BE2C (cell line): ENCODE measurements around the gene EMC1.
"Not testable (repeated sequence)": the region's sequence is repeated elsewhere in the genome, so short reads cannot be mapped to it uniquely, and the experiment has no call there.

Source experiments
- DNase-seq: peaks from one replicate; pipeline ENCODE4 v3.0.0-alpha.2; 2020
- H3K27me3 ChIP-seq: fragments of 250-450 bp; sonication (Bioruptor Pico); 2 replicates; pipeline ENCODE4 v1.5.1; 2020; ENCODE audit warnings: mild to moderate bottlenecking
- H3K36me3 ChIP-seq: fragments of 250-450 bp; sonication (Bioruptor Pico); 2 replicates; pipeline ENCODE4 v1.5.1; 2020; ENCODE audit warnings: mild to moderate bottlenecking
- H3K4me1 ChIP-seq: fragments of 250-450 bp; sonication (Bioruptor Pico); 2 replicates; pipeline ENCODE4 v1.5.1; 2020
- H3K4me3 ChIP-seq: 2 replicates; pipeline ENCODE4 v1.5.1; 2011; ENCODE audit warnings: low read depth, low read length
- H3K9me3 ChIP-seq: fragments of 250-450 bp; sonication (Bioruptor Pico); 2 replicates; pipeline ENCODE4 v1.5.1; 2020
- TF ChIP-seq, protein P1 (sequence below): IDR thresholded peaks from 2 replicates; pipeline ENCODE4 v1.5.1; 2012; ENCODE audit warnings: mild to moderate bottlenecking, low read depth, low read length

Gene EMC1

DNA sequence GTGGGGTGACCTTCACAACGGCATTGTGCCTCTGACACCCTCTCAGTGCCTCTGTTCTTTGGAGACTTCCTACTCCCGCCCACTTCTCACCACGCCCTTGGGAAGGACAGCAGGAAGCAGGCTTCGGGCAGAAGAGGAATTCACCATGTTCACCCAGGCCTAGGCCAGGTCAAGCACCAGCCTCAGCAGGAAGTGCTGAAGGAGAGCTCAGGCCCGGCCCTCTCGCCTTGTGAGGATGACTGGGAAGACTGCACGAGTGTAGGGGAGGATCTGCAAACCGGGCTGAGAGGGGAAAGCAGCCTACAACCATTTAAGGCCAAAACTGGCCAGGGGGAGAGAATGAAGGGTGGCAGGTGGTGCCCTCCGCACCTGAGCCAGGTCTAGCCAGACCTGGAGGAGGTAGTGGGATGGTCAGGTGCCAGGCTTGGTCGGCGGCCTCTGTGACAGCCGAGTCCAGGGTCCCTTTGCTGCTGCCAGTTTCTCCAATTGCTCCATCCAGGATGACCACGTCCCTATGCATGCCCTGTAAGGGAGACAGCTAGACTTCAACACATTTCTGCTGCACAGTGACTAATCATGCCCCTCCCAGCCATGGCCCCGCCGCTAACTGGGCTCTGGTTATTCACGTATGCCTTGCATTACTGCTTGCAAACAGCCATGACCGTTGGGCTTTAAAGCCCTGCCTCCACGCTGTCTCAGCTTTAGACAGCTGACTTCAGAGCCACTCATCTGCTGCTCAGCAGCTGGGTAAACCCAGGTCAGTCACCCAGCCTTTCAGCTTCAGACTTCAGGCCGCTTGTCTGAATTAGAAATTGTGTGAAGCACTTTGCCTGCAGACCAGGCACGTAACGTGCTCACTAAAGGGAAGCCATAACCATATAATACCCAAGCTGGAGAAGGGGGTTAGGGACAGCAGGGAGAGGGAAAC, 9.2 kb upstream of the EMC1 start:
- TF ChIP-seq, protein P1, sequence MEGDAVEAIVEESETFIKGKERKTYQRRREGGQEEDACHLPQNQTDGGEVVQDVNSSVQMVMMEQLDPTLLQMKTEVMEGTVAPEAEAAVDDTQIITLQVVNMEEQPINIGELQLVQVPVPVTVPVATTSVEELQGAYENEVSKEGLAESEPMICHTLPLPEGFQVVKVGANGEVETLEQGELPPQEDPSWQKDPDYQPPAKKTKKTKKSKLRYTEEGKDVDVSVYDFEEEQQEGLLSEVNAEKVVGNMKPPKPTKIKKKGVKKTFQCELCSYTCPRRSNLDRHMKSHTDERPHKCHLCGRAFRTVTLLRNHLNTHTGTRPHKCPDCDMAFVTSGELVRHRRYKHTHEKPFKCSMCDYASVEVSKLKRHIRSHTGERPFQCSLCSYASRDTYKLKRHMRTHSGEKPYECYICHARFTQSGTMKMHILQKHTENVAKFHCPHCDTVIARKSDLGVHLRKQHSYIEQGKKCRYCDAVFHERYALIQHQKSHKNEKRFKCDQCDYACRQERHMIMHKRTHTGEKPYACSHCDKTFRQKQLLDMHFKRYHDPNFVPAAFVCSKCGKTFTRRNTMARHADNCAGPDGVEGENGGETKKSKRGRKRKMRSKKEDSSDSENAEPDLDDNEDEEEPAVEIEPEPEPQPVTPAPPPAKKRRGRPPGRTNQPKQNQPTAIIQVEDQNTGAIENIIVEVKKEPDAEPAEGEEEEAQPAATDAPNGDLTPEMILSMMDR, result no peak
- Histone ChIP-seq H3K4me1 (no peaks in the 10 kb centered on the region), H3K4me3 (no peak overlapping the region), H3K27me3 (no peaks in the 10 kb centered on the region), H3K36me3 (peaks cover 36% of the 10 kb centered on the region), H3K9me3 (no peaks in the 10 kb centered on the region)
- DNase-seq, result no peak

DNA sequence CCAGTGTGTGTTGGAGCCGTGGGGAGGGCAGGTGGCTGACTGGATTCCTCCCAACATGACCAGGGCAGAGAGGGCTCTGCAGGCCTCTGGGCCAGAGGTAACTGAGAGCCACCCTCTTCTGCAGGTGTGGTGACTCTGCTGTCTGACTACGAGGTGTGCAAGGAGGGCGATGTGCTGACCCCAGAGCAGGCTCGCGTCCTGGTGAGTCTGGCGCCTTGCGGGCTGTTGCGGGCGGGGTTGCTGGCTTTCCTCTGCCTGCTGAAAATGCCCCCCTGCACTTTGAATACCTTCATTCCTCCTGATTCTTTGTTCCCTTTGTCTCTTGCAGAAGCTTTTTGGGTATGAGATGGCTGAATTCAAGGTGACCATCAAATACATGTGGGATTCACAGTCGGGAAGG, 7.0 kb upstream of the EMC1 start:
- peaks cover 36% of the 10 kb centered on the region for H3K36me3 ChIP-seq
- TF ChIP-seq, protein P1, result no peak
- no peaks in the 10 kb centered on the region for H3K27me3 ChIP-seq
- DNase-seq, result no peak
- no peak overlapping the region for H3K4me3 ChIP-seq
- no peaks in the 10 kb centered on the region for H3K4me1 ChIP-seq
- no peaks in the 10 kb centered on the region for H3K9me3 ChIP-seq

DNA sequence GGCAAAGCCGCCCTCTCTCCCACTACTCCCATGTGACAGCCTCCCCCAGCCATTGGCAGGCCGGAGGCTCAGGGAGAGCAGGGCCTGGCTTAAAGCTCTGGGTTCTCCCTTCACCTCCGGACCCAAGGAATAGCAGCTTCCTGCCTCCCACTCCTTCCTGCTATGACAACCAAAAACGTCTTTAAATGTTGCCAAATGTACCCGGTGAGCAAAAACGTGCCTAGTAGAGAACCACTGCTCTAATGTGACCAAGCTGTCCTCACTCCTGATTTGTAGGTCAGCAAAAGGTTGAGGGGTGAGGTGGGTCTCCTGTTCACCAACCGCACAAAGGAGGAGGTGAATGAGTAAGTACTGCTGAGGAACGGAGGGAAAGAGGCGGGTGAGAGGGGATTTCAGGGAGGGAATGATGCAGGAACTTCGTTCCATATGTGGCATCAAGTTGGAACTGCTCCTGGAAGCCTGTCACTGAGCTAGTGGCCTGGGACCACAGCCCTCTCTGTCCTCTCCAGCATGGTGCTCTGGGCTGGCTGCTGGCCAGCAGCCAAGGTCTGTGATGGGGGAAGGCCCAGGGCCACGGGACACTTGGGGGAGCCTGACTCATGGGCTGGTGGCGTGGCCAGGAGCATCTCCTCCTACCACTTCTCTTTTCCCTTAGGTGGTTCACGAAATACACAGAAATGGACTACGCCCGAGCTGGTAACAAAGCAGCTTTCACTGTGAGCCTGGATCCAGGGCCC, 6.0 kb upstream of the EMC1 start:
- H3K4me1 ChIP-seq, result no peaks in the 10 kb centered on the region
- H3K36me3 ChIP-seq, result peaks cover 36% of the 10 kb centered on the region
- no peaks in the 10 kb centered on the region for H3K27me3 ChIP-seq
- DNase-seq, result no peak
- H3K4me3 ChIP-seq, result no peak overlapping the region
- H3K9me3 ChIP-seq, result no peaks in the 10 kb centered on the region
- TF ChIP-seq, protein P1, result no peak

DNA sequence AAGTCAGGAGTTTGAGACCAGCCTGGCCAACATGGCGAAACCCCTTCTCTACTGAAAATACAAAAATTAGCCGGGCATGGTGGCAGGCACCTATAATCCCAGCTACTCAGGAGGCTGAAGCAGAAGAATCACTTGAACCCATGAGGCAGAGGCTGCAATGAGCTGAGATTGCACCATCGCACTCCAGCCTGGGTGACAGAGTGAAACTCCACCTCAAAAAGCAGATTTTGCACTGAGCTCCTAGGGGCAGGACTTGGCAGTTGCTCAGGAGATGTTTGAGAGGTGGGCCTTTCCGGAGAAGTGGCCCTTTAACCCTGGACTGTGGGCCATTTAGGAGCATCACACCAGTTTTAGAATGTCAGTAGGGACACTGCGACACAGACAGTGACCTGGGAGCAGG, 5.0 kb upstream of the EMC1 start:
- H3K4me1 ChIP-seq, H3K9me3 ChIP-seq, H3K27me3 ChIP-seq, H3K4me3 ChIP-seq, DNase-seq: not testable (repeated sequence)
- peaks cover 36% of the 10 kb centered on the region for H3K36me3 ChIP-seq

DNA sequence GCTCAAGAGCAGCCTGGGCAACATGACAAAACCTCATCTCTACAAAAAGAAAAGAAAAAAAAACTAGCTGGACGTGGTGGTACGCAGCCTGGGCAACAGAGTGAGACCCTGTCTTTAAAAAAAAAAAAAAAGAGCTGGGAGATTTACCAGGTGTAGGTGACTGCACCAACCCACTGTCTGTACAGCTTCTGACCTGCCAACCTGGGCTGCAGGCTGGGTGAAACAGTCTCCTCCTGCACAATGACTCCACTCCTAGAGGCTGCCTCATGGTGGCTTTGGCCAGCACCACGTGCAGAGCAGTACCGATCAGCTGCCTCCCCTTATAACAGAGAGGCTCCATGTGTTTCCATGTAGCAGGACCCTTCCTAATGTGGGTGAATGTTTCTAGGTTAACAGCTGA, 4.0 kb upstream of the EMC1 start:
- H3K36me3 ChIP-seq, result peaks cover 36% of the 10 kb centered on the region
- no peaks in the 10 kb centered on the region for H3K27me3 ChIP-seq
- TF ChIP-seq, protein P1, result no peak
- H3K4me3 ChIP-seq, result no peak overlapping the region
- H3K9me3 ChIP-seq, result no peaks in the 10 kb centered on the region
- no peaks in the 10 kb centered on the region for H3K4me1 ChIP-seq
- DNase-seq, result no peak

DNA sequence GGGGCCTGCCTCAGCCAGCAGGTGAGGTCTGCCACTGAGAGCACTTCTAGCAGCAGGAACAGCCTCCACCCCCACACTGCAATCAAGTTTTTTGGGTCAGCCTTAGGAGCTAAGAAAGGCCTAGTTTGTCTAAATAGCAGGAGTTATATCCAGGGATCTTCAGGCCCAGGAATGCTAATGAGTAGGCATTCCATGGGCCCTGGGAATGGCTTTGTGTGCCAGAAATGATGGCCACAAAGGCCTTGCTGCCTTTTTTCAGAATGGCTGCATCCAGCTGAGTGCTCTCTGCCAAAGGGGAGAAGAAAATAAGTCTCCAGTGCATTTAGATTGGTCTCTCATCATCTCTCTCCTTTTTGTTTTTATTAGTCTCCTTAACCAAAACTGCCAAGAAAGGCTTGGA, 3.1 kb upstream of the EMC1 start:
- H3K4me3 ChIP-seq, result no peak overlapping the region
- TF ChIP-seq, protein P1, result no peak
- no peaks in the 10 kb centered on the region for H3K27me3 ChIP-seq
- H3K4me1 ChIP-seq, result no peaks in the 10 kb centered on the region
- H3K36me3 ChIP-seq, result peaks cover 31% of the 10 kb centered on the region
- no peaks in the 10 kb centered on the region for H3K9me3 ChIP-seq
- no peak for DNase-seq
